Measurements from ENCODE around the gene TMEM208.

GRCh38 chr16:67268136-67268579 lies 41.2 kb downstream of the TMEM208 start:
- TF ChIP-seq CTCF (IDR thresholded peaks at IDR 0.05) (no peak), POLR2A (IDR thresholded peaks at IDR 0.05) (no peak)
